ENCODE results near the gene SUMO1.

DNA sequence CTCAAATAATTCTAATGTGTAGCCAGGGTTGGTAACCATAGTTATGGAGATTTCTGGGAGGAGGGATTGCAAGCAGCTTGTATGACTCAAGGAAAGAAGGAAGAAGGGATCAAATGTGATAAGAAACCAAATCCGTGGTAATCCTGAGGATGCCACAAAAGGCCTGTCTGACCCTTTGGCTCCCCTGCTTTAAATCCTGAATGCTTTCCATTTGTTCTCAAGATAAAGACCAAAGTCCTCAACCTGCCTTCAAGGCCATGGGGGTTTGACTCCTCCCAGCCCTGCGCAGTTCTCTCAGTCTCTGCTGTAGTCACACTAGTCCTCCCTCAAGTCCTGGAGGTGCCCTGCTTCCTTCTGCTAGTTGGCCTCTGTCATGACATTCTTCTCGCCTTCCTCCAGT lies 74.0 kb downstream of the SUMO1 start:
- TF ChIP-seq, protein P1, sequence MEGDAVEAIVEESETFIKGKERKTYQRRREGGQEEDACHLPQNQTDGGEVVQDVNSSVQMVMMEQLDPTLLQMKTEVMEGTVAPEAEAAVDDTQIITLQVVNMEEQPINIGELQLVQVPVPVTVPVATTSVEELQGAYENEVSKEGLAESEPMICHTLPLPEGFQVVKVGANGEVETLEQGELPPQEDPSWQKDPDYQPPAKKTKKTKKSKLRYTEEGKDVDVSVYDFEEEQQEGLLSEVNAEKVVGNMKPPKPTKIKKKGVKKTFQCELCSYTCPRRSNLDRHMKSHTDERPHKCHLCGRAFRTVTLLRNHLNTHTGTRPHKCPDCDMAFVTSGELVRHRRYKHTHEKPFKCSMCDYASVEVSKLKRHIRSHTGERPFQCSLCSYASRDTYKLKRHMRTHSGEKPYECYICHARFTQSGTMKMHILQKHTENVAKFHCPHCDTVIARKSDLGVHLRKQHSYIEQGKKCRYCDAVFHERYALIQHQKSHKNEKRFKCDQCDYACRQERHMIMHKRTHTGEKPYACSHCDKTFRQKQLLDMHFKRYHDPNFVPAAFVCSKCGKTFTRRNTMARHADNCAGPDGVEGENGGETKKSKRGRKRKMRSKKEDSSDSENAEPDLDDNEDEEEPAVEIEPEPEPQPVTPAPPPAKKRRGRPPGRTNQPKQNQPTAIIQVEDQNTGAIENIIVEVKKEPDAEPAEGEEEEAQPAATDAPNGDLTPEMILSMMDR (IDR thresholded peaks at IDR 0.05) = no peak
- no peak for TF ChIP-seq POLR2A (IDR thresholded peaks at IDR 0.05)

Measured in gastroesophageal sphincter (tissue), 3 donors.